HG03521 (cell line): Measurements from ENCODE around the gene RALGAPA2.
A peak's percentile ranks its signal among the peaks of the same experiment; 100 is the strongest.

Experiments
- ATAC-seq: cut with Tn5 transposase; IDR thresholded peaks from one replicate; pipeline ENCODE4 v1.9.1; 2021; ENCODE audit warnings: mild to moderate bottlenecking, moderate library complexity; ENCODE audit not compliant: unreplicated experiment

RALGAPA2 gene

DNA sequence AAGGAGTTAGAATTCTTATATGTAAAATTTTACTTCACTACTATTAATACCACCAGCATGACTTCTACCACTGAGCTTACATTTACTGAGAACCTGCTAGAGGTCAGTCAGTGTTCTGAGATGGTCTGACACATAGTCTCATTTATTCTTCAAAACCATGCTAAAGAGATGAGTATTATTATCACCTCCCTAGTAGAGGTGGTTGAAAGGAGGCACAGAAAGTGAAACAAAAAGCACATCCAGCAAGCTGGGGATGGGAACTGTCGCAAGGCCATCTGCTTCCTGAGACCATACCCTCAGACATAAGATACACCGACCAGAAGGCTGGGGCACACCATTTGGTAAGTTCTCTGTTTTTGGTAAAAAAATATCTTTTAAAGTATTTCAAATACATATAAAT lies 206.9 kb downstream of the RALGAPA2 start:
- ATAC-seq: peak; percentile 56

DNA sequence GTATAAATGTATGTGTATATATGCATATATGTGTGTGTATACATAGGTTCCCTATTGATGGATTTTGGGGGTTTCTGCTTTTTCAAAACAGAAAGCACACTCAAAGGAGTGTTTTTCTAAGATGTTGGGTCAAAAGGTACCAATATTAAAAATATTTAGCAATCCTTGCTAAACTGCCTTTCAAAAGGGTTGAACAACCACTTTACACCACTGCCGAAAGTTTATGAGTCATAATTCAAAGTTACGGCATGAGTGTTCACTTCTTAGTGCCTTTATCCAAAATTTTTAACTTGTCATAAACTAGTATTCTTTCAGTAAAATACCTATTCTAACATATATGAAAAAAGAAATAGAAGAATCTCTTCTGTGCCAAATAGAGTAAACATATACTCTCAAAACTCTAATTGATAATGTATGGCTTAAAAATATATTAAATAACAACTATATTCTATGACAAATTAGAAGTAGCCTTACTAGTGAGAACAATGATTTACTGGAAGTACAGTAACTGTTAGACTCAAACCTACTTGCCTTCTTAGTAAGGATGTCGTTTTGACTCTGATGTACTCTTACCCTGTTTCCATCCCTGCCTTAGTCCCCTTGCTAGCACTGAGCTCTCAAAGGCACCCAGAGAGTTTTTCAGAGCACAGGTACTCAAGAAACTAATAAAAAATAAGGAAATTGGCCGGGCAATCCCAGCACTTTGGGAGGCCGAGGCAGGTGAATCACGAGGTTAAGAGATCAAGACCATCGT lies 208.5 kb downstream of the RALGAPA2 start:
- no peak for ATAC-seq

DNA sequence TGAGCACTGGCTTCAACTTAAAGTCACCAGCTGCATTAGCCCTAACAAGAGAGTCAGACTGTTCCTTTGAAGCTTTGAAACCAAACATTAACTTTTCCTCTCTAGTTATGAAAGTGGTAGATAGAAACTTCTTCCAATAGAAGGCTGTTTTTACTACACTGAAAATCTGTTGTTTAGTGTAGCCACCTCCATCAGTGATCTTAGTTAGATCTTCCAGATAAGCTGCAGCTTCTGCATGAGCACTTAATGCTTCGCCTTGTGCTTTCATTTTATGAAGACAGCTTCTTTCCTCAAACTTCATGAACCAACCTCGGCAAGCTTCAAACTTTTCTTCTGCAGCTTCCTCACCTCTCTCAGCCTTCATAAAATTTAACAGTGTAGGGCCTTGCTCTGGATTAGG lies 211.3 kb downstream of the RALGAPA2 start:
- no peak for ATAC-seq

DNA sequence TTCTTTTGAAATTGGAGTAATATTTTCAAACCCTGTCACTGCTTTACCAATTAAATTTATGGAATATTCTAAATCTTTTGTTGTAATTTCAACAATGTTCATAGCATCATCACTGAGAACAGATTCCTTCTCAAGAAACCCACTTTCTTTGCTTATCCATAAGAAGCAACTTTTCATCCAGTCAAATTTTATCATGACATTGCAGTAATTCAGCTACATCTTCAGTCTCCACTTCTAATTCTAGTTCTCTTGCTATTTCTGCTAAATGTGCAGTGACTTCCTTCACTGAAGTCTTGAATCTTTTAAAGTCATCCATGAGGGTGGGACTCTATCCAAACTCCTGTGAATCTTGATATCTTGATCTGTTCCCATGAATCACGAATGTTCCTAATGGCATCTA lies 212.1 kb downstream of the RALGAPA2 start:
- ATAC-seq: no peak

DNA sequence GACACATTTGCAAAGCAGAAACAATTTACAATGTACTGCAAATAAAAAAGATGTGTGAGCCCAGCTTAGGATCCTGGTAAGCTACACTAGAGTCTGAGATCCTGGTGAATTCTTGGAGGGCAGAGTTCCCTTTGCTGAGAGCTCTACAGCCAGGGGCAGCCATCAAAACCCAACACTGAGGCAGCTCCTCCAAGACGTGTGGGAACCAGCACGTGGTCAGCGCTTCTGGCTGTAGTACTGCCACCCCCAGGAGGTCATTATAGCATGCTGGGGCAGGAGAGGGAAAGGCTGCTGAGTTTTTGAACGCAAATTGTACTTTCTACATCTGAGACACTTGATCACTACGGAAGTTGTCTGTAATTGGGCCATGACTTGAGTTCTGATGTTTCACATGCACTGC lies 213.0 kb downstream of the RALGAPA2 start:
- no peak for ATAC-seq

DNA sequence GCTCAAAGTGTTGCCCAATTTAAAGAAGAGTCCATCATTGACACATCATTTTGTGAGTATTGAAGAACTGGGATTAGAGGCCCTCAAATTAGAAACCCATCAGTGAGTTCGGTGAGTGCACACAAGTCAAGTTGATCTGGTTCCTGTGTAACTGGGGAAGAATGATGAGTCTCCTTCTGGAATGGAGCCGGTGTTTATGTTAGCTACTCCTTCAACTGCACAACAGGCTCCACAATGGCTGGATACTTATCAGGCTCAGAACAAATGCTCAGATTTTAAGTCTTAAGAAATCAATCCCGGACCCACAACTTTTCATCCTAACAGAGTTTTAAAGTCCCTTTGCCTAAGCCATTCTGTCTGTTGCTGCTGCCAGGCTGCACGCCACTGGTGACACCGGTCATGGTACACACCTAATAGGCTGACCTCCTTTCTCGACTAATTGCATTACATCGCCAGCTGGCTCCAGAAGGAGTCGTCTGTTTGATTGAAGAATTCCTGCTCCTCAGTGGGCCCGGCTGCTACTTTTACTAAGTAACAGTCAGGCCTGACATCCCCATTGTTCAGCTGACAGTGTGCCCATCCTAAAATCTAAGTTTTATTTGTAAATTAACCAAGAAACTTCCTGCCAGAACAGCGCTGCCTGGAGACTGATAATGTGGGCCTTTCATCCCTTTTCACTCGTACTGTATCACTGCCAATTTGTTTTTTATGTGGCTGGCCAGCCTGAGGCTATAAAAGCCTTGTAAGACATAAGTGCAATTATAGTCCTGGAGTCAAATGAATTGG lies 214.2 kb downstream of the RALGAPA2 start:
- ATAC-seq: no peak

DNA sequence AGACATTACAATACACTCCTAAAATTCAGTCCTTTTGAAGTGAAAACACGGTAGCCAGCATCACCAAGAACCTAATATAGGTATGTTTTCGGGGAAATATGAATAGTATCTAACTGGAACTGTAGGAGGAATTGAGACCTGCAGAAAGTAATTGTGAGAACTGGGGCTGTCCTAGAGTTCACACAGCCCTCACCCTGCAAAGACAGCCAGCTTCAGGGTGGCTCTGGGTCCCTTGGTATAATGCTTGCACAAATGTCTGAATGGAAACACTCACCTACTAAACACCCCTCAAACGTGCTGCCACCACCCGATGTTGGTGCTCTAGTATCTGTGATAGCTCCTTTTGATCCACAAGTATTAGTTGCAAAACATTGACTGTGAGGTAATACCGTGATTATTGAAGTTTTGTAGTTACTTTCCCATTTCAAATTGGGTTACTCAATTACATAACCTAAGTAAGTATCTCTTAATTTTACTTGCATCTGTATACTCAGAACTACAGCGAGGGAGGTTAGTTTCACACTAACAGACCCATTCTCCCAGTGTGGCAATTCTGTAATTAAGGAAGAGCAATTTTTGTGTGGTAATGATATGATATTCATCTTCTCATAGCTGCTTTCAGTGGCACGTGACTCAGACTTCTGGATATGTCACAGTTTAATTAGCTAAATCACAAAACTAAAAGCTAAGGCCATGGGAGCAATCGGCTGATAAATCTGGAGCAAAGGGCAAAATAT lies 215.0 kb downstream of the RALGAPA2 start:
- no peak for ATAC-seq

DNA sequence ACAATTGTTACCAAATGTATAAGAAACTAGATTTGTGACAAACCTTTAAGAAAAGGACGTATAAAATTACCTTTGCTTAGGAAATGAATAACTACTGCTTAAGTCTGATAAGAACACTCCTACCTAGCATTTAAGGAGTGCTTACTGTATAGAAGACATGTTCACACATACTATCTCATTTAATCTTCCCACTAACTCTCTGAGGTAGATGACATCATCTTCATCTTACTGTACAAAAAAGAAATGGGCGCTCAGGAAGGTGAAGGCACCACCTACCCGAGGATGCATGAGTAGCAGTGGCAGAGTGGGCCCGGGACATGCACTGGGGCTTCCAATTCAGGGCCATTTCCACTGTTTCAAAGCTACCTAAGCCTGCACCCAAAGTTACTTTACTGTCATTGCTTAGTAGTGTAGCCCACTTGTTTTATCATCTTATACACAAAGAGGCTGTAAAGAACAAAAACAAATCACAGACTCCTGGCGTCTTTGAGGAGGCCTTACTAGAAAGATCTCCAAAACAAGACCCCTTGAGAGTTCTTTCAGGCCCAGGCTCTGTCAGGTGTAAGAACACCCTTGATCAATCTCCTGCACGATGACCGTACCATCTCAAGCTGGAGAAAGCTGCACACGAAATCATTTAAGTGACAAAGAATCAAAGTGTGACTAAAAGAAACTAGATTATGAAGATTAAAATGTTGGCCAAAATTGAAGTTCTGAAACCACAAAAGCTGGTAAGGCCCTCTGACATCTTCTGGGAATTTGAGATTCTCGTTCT lies 216.5 kb downstream of the RALGAPA2 start:
- no peak for ATAC-seq

DNA sequence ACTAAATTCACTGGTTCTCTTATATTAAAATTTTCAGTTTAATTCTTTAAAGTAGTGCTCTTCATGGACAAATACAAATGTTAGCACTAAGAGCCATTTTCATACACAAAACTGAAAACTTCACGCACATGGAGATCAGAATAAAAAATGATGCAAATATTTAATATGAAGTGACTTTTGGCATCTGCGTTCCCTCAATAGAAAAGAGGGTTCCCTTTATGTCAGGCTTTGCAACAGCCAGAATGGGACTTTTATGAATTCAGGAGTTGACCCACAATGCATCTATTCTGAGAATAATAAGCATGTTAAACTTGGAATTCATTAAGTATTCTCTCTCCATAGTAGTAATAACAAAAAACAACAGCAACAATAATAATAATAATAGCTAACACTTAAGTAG lies 218.7 kb downstream of the RALGAPA2 start:
- ATAC-seq: no peak

DNA sequence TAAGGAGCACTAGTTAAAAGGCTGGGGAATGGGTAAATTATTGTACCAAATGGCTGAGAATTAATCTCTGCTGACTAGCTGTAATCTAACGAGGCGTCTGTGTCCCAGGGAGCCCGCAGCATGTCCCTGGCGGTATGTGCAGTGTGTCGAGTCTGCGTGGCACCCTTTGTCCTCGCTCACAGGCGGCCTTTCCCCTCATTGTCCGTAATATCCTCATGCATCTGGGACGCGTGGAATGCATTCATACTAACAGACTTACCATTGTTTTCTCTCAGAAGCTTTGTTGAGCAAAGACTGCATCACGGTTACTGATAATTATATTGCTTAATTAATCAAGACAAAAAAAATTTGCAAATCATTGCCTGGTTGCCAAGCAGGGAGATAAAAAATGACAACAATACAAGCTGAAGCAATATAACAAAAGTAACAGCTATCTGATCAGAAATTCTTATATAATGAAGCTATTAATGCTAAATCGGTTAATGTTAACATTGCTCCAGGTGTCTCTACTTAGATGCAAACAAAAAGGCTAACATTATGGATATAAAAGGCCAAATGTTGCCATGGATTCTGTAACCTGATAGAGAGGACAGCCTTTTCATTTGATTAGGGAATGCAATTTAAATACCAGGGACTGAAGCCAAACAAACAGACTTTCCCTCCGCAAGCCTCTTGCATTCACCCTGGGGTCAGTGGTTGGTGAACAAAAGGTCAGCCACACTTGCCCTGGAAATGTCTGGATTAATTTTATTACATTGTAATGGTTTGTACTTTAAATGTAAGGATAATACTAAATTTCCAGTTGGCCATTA lies 219.7 kb downstream of the RALGAPA2 start:
- no peak for ATAC-seq

DNA sequence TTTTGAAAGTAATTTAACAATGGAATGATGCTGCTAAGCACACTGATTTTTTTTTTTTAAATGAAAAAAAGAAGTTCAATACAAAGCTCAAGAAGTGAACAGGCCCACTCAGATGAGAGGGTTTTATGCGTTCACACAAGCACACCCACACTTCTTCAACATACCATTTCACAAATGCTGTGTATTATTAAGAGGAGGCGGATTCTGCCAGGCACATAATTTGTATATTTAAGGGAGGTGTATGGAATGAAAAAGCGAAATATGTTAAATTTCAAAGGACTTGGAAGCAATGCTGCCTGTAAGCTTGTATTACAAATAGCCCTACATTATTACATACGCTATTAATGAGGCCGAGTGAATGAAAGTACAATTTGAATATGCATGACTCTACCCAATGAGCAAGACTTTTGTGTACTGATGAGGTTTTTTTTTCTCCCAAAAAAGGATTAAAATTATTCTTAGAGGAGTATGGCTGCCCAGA lies 220.6 kb downstream of the RALGAPA2 start:
- ATAC-seq: no peak

DNA sequence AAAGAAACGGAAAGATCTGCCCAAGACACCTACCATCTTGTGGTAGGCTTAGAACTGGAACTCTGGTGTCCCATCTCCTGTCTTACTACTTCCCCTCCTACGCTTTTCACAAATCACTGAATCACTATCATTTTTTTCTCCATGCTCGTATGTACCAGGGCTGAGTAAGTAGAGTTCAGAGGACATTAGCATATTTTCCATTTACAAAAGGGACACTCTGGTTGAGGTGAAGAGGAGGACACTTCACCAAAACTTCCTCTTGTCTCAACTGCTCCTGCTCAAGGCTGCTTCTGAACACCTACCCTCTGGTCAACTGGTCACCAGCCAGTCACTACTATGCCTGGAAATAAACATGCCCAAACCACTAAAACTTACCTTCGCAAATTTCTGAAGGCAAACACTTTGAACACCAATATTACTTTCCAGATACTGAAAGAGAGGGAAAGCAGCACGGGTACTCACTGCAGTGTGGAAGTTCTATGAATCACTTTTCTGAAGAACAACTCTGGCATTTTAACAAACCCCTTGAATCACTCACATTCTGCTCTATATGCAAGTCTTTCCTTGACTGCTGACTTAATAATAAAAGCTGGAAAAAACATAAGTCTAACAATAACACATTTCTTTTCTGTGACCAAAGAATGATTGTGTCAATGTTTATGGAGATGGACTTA lies 221.2 kb downstream of the RALGAPA2 start:
- ATAC-seq: no peak

DNA sequence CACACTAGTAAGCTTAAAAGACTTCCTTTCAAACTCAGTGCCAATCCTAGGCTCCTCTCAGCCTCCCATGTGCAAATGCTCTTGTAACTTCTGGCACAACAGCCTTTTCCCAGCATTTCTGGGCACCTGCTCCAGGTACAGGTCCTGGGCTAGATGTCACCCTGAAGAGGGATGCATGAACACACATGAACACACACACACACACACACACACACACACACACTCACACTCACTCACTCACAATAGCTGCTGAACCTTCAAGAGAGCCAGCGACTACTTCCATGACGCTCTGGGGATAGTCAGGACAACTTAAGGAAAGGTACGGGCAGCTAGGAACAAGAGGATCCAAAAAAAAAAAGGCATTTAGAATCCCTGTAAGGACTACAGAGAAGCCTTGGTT lies 221.8 kb downstream of the RALGAPA2 start:
- no peak for ATAC-seq

DNA sequence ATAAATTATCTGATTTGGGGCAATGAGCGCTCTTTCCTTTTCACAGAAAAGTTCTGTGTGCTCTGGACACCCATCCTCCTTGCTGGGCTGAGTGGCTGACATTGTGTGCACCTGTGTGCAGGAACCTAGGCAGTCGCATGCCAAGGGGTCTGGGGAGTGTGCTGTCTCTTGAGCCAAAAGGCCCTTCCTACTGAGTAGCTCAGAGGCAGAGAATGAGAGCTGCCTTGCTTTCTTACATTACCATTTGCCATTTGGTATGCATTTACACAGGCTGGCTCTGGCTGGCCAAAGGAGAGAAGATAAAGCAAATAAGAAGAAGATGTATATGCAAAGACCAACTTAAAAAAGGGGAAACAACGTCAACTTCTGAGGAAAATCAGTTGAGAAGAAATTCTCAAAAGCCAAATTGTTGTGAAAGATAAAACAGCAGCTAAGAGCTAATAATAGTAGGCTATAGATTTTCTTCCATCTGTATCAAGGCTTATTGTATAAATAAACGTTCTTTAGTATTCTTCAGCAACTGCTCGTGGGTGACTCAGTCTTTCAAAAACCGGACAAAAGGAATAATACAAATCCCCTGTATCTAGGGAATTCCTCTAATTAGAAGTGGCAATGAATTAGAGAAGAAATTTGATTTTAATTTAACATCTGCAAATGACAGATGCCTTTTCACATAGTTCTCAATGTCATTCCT lies 222.6 kb downstream of the RALGAPA2 start:
- ATAC-seq: peak; percentile 22

DNA sequence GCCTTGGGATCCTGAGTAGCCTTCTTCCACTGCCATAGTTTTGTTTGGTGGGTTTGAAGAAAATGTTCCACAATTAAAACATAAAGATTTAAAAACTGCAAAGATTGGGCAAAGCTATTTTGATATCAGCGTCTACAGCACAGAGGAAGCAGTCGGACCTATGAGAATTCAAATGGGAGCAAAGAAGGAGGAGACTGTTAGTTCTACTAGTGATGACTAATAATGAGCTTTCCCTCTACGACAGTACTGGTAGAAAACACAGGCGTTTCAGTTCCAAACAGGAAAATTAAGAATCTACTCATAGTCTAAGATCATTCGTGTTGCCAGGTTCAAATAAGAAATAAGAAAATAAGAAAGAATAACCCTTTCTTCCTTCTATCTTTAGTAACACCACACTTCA lies 223.4 kb downstream of the RALGAPA2 start:
- ATAC-seq: peak; percentile 80

DNA sequence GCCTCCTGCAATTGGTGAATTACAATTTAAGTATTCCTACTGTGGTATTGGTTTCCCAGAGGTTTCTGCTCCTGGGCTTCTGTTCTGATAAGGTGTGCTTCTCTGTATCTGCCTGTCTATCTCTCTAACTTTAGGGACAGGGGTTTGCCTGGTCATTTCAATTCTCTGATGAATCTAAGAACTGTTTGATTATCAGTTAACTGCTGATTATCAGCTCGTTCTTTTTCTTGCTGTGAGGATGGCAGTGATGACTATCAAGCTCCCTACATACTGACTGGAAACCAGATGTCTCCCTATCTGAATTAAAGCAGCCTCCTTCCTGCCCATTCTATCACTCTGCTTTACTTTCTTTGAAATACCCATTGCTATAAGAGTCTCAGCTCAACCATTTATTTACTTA lies 224.1 kb downstream of the RALGAPA2 start:
- no peak for ATAC-seq

DNA sequence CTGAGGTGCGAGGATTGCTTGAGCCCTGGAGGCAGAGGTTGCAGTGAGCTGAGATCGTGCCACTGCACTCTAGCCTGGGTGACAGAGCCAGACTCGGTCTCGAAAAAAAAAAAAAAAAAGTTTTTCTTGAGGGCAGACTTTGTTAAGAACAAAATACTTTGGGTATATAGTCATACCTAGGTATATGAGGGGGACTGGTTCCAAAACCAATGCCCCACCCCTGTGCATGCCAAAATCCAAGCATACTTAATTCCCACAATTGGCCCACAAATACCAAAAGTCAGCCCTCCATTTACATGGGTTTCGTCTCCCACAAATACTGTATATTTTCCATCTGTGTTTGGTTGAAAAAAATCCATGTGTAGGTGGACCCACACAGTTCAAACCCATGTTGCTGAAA lies 224.6 kb downstream of the RALGAPA2 start:
- no peak for ATAC-seq

DNA sequence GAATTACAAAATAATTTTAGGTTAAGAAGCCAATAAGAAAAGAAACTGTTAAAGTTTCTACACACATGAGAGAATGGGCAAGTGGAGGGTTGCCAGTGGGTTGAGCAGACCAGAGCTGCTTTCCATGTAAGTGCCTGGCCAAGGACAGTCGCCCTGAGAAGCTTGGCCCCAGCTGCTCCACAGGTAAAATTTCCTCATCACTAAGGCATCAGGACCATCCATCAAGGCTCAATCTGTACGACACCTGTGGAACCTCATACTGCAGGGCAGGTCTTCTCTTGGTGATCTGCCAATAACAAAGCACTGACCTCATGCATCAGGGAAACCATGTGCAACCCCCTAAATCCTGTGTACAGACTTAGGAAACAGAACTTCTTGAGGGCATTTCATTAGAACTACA lies 229.1 kb downstream of the RALGAPA2 start:
- no peak for ATAC-seq

DNA sequence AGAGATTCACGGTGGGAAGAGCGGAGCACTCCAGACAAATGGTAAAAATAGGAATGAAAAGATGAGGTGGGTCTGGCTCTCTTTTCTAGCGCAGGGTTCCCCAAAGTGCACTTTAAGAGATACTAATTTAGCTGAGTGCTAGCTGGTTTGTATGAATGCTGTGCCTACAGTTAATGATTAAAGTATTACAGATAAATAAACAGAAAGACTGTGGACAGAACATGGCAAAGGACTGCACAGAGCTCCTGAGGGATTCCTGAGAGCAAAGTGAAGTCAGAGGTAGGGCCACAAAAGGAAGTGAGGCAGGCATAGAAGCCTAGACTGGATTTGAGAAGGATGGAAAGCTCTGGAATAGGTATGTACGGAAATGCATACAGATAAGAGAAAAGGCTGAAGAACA lies 230.0 kb downstream of the RALGAPA2 start:
- no peak for ATAC-seq
